NCI-H446 treated with DMSO at 0.1 percent for 48 hours (cell line): Measurements from ENCODE around the gene PMAIP1.
"Not testable (repeated sequence)": the region's sequence is repeated elsewhere in the genome, so short reads cannot be mapped to it uniquely, and the experiment has no call there.

ENCODE experiments used
- DNase-seq: peaks from one replicate; lab custom pipeline; 2025; lab: John Stamatoyannopoulos, UW

The PMAIP1 gene

DNA sequence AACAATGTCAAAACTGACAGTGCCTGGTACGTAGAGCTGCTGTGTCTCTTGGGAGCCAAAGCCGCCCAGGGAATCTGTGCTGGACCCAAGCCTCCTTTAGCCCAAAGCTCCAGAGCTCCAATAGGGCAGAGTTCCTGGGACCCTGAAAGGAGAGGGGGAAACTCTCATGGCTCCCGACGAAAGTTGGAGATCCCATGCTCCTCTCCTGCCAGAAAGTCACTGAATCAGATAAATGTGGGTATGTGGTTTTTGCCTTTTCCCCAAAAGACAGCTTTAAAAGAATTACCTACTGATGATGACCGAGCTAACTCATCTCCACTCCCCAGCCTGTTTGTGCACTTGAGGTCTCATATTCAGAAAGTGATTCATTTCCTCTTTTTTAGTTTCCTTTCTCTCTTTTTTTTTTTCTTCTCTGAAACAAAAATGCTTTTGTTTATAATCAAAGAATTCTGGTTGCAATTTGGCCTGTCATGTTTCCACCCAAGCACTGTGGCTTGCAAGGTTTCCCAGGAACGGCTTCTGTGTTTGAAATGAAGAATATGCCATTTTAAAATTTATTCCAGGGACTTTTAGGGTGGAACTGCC lies 14.1 kb upstream of the PMAIP1 start:
- DNase-seq, result no peak

DNA sequence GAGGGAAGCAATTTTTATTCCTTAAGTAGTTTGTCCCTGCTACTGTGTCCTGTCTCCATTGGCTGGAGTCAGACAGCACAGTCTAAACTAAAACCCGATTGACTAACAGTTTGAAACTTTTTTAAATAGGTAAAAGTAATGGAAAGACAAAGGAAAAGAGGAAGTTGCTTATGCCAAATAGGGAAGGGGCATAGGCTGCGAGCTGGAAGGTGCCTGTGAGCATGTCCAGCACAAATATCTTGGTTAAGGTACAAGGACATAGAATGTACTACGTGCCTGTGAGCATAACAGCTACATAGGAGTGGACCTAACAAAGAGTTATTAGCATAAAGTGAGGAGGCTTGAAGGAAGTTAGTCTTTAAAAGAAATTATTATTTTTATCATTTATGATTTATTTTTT lies 13.4 kb upstream of the PMAIP1 start:
- not testable (repeated sequence) for DNase-seq

DNA sequence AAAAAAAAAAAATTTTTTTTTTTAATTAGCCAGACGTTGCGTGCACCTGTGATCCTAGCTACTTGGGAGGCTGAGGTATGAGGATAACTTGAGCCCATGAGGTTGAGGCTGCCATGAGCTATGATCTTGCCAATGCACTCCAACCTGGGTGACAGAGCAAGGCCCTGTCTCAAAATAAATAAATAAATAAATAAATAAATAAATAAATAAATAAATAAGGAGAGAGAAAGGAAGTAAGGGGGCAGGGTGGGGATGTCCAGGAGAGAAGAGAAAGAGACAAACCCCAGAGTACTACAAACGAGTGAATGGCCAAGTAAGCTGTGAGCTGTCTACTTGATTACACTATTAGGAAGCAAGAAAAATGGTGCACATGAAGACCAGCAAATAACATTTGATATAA lies 7.7 kb upstream of the PMAIP1 start:
- no peak for DNase-seq

DNA sequence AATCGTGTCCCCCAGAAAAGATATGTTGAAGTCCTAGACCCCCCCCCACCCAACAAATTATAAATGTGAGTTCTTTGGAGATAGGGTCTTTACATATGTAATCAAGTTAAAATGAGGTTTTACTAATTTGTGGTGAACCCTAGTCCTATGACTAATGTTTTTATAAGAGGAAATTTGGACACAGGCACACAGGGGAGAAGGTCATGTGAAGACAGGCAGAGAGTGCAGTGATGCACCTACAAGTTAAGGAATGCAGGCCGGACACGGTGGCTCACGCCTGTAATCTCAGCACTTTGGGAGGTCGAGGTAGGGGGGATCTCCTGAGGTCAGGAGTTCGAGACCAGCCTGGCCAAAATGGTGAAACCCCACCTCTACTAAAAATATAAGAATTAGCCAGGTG lies 5.8 kb upstream of the PMAIP1 start:
- DNase-seq, result no peak

DNA sequence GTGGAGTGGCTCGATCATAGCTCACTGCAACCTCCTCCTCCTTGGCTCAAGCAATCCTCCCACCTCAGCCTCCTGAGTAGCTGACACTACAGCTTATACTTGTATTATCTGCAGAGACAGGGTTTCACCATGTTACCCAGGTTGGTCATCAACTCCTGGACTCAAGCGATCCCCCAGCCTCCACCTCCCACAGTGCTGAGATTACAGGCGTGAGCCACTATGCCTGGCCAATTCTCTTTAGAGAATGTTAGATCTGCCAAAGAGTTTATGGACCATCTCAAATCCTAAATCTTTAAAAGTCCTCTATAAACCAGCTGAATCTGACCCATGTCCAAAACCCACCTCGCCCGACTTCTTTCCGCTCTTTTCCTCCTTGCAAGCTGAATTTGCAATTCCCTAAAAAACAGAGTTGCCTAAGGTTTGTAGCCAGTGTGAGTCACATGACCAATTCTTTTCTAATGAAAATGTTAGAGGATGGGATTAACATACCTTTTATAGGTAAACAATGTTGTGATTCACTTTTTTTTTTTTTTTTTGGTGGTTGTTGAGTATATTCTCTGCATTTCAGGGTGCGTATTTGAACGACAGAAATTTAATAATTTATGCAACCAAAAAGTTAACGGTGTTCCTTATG lies 2.4 kb upstream of the PMAIP1 start:
- DNase-seq, result no peak

DNA sequence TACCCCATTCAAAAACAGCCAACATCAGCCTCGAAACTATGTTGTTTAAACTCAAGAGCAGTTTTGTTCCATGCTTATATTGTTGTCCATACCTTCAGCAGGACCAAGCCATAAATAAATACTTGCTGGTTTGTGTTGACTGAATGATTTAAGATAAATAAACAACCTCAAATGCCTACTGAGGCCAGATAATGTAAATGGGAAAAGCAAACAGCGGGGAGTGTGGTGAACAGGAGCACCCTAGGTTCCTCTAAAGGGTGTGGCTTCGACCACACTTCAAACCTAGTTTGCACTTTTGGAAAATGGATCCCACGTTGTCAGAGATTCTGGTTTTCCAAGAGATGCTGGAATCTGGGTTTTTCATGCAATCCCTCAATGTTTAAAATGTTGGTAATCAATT lies 1.7 kb upstream of the PMAIP1 start:
- no peak for DNase-seq

DNA sequence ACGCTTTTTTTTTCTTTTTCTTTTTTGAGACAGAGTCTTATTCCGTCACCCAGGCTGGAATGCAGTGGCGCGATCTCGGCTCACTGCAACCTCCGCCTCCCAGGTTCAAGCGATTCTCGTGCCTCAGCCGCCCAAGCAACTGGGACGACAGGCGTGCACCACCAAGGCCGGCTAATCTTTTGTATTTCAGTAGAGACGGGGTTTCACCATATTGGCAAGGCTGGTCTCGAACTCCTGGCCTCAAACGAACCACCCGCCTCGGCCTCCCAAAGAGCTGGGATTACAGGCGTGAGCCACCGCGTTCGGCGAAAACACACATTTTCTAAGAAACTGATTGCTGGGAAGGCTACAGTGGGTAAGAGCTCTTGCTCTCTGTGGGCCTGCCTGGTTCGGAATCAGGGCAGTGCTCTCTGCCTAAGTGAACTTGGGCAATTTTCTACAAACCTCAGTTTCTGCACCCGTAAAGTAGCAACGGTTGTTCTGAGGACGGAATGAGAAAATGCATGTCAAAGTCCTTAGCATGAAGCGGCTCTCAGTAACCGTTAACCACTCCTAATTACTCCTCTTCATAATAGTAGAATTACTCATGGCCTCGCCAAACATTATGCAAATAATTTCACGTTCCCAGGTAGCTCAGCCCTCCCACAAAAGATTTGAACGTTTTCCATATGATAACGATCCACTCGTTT lies 1.0 kb upstream of the PMAIP1 start:
- no peak for DNase-seq

DNA sequence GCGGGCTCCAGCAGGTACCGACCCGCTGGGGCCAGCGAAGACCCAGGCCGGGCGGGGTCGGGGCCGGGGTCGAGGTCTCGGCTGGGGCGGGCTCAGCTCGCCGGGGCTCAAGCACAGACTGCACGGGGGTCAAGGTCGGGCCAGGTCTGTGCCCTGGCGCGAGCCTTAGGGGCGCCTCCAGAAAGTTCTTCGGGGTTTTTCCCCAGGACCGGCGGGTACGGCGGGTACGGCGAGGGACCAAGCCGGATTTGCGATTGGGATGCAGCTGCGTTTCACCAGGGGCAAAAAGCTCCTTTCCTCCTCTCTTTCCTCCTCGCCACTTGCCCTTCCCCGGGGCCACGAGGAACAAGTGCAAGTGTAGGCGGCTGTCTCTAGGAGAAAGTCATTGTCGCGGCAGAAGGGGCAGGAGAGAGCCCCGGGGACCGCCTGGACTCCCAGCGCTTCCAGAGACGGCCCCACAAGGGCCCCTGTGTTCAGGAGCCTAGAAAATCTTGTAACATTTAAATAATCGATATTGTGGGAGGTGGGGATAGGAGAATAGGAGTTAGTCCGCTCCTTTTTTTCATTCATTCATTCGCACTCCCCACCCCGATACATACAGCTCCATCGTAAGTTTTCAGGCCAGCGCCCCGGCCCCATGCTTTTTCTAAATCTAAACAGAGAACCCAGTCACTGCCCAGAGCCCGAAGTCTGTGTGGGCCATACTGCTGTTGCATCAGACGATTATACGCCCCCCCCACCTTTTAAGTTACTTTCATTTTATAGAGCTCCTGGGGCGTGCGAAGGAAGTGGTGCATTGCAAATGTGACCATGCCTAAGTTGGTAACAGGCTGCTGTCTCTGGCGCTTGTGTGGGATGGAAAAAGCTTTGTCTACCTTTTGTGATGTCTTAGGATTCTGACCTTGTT lies 679 bp downstream of the PMAIP1 start:
- no peak for DNase-seq

DNA sequence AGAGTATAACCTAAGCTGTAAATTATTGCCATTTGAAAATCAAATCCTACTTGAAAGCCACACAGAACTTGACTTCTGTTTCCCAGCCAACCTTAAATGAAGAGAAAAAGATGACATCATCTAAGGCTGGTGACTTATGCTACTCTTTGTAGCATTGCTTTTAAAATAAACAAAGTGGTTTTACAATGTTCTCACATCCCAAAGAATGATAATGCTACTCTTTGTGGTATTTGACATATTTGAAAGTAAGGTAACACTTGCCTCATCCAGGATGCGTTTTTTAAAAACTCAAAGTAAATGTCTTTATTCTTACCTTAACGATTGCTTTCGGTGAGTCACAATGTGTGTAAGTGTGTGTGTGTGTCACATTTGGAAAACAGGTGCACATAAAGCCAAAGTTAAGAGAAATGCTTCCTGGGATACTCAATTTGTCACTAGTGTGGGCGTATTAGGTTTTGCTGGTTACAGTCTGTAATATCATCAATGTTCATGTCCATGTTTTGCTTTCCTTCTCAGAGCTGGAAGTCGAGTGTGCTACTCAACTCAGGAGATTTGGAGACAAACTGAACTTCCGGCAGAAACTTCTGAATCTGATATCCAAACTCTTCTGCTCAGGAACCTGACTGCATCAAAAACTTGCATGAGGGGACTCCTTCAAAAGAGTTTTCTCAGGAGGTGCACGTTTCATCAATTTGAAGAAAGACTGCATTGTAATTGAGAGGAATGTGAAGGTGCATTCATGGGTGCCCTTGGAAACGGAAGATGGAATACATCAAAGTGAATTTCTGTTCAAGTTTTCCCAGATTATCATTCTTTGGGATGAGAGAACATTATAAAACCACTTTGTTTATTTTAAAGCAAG lies 2.6 kb downstream of the PMAIP1 start:
- DNase-seq, result no peak

DNA sequence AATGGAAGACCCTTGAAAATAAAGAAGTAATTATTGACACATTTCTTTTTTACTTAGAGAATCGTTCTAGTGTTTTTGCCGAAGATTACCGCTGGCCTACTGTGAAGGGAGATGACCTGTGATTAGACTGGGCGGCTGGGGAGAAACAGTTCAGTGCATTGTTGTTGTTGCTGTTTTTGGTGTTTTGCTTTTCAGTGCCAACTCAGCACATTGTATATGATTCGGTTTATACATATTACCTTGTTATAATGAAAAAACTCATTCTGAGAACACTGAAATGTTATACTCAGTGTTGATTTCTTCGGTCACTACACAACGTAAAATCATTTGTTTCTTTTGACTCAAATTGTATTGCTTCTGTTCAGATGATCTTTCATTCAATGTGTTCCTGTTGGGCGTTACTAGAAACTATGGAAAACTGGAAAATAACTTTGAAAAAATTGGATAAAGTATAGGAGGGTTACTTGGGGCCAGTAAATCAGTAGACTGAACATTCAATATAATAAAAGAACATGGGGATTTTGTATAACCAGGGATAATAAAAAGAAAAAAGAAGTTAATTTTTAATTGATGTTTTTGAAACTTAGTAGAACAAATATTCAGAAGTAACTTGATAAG lies 3.3 kb downstream of the PMAIP1 start:
- DNase-seq, result no peak

DNA sequence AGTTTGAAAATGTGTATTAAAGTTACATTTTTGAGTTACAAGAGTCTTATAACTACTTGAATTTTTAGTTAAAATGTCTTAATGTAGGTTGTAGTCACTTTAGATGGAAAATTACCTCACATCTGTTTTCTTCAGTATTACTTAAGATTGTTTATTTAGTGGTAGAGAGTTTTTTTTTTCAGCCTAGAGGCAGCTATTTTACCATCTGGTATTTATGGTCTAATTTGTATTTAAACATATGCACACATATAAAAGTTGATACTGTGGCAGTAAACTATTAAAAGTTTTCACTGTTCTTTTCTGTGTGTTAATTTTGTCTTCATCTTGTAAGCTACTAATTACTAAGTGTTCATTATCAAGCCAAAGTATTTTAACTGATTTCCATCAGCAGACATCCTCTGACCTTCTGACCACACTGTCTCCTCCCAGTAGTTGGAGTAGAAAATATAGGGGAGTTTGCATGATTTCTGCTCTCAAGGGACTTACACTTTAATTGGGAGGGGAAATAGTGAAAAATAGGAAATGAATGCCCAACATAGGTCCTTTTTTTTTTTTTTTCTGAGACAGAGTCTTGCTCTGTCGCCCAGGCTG lies 4.3 kb downstream of the PMAIP1 start:
- no peak for DNase-seq

DNA sequence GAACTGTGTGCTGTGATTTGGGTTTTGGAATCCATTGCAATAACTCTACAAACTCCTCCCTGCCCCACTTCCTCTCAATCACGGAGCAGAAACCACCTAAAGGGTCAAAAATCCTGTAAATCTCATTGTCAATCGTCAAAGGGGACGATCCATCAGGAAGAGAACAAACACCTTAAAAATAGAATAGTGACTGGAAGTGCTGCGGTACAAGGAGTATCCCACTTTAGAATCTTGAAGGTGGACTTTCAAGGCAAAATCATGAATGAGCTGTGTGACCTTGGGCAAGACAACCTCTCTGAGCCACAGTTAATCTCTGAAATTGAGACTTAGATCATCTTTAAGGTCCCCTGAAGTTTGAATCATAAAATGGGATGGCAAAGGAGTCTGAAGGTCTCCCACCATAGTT lies 5.9 kb downstream of the PMAIP1 start:
- DNase-seq, result no peak

DNA sequence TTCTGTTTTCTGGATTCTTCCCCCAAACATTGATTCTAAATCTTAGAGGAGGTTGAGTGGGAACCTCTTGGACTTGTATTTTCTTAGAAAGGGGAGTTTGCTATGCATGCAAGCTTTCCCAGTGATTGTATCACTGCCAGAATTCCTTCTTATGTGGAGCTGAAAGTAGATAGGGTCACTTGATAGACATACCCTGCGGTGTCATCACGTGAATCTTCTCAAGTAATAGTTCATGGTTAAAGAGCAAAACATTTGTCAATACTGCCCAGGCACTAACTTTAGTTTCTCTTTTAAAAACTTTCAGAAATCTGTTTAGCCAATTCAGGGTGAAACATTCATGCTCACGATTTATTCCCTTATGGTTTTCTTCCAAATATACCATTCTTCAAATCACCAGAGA lies 6.4 kb downstream of the PMAIP1 start:
- DNase-seq, result no peak

DNA sequence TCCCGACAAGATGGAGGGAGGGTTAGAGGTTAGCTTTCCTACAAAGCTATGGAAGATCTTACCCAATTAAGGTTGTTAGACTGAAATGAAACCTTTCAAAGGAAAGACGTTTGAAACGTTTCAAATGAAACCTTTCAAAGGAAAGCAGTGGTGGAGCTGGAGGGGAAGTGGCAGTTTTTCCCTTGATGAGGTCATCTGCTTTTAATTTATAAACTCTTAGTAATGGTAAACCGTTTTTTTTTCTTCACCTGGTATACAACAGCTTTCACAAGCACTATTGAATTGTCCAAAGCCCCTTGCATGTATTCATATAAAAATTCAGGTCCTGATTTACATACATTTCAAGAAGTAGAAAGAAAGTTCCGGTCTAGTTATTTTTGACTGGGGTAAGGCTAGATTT lies 7.4 kb downstream of the PMAIP1 start:
- no peak for DNase-seq

DNA sequence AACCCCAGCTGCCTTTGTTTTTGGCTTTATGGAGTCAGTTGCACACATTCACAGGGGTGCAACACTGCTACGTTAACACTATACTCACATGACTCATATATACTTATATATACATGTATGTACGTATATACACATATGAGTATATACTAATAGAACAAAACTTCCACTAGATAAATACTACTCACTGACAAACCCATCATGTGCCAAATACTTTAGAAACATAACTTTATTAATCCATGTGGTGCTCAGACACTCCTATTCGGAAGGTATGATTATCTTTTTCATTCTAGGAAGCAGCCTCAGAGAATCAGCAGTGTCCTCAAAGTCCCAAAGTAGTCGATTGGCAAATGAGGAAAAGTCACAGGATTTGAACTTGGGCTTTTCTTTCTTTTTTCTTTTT lies 7.9 kb downstream of the PMAIP1 start:
- DNase-seq, result no peak

DNA sequence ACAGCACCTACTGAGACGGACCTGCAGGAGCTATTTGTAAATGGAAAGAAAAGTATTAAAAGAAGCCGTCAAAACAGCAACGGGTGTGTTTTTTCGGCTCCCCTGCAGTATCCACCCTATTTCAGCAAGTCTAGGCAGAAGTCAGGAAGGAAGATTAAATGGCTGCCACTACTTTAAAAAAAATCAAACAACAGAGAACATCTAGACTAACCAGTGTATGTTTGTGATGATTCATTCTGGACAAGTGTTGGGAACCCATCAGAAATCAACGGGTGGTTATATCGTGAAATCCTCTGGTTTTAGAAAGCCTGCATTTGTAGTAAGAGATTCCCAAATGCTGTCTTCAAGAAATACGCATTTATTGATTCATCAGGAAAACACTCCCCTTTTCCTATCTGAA lies 9.0 kb downstream of the PMAIP1 start:
- no peak for DNase-seq

DNA sequence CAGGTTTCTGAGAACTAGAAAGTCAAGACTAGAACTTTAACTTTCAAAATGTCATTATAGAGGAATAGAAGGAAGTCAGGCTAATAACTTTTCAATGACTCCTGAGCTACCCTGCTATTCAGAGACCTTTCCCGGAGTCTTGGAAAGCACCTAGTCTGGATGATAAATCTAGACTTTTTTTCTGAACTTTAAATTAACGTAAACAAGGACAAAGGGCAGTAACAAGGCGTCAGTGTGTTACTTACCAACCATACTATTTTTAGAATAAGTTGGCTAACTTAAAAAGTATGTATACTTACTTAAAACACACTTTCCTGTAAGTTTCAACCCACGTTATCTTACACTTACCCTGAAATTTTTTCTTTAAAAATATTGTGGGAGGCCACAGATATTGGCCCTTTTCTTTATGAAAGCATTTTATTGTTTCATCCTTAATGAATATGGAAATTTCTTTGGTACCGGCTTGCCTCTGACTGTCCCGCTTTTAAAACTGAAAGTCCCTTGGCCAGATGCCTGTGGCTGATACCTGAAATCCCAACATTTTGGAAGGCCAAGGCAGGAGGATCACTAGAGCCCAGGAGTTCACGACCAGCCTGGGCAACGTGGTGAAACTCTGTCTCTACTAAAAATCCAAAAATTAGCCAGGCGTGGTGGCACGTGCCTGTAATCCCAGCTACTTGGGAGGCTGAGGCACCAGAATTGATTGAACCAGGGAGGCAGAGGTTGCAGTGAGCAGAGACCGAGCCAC lies 9.7 kb downstream of the PMAIP1 start:
- DNase-seq, result no peak

DNA sequence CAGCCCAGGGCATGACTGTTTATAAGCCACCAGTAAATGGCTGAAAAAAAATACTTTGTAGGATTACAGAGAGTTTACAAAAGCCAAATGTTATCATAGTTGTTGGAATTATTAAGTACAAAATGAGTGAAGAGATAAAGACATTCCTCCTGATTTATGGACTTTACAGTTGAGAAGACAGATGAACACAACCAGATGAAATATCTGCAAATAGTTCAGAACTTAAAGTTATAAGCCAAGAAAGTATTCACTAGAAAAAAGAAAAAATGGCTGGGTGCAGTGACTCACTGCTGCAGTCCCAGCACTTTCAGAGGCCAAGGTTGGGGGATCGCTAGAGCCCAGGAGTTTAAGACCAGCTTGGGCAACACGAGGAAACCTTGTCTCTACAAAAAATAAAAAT lies 11.2 kb downstream of the PMAIP1 start:
- DNase-seq, result no peak

DNA sequence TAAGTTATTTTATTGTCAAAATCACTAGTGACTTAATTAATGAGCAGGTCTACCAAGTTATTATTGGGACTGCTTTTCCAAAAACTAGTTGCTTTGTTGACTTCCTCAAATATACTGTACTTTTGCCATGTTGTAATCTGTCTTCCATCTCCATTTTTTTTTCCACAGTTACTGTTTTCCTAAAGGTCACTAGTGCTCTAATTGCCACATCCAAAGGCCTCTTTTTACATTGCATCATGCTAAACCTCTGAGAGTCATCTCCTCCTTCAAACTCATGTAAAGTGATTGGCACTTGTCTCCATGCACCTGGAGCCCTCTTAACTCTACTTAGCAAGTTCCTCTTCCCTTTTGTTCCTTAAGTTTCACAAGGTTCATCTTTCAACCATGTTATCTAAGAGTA lies 11.8 kb downstream of the PMAIP1 start:
- DNase-seq, result no peak

DNA sequence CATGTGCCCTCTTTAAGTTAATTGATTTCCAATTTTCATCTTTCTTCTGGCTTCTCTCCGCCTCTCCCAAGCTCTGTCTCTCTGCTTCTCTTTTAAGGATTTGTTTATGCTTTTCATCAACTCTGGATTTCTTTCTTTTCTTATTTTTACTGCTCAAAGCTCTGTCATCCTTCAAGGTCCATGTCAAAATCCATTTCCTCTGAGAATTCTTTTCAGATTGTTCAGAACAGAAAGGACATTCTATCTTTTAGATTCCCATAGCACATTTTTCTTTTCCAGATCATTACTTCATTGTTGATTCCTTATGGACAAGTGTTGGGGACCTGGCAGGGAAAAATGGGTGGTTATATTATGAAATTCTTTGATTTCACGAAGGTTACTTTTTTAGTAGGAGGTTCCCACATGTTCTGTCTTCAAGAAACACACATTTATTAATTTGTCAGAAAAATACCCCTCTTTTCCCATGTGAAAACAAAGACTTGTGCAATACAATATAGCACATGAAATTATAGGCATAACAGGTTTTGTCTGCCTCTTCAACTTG lies 12.3 kb downstream of the PMAIP1 start:
- DNase-seq, result no peak
